OCI-LY1 (cell line): ENCODE results near the gene ACSS1.

Source experiments
- H2AFZ ChIP-seq: fragments of 200-600 bp; sonication (generic), shearing (Covaris generic); 2 replicates; pipeline ENCODE4 v1.6.0; 2014; ENCODE audit warnings: antibody characterized with exemption, mild to moderate bottlenecking, low read length
- H3F3A ChIP-seq: fragments of 200-600 bp; sonication (generic), shearing (Covaris generic); 2 replicates; pipeline ENCODE4 v1.6.0; 2014; ENCODE audit warnings: mild to moderate bottlenecking, antibody characterized with exemption, low read length, moderate library complexity; ENCODE audit not compliant: insufficient read depth
- H3K27ac ChIP-seq: fragments of 200-600 bp; sonication (generic); 2 replicates; pipeline ENCODE4 v1.5.1; 2014; ENCODE audit warnings: low read length, mixed run types, mild to moderate bottlenecking, low read depth; ENCODE audit not compliant: poor library complexity, severe bottlenecking
- H3K27me3 ChIP-seq: fragments of 200-600 bp; sonication (generic); 2 replicates; pipeline ENCODE4 v1.6.0; 2014; ENCODE audit warnings: antibody characterized with exemption, mild to moderate bottlenecking, low read length, moderate library complexity; ENCODE audit not compliant: insufficient read depth
- H3K36me3 ChIP-seq: fragments of 200-600 bp; sonication (generic); 2 replicates; pipeline ENCODE4 v1.6.1; 2014; ENCODE audit warnings: mild to moderate bottlenecking, antibody characterized with exemption, low read length, moderate library complexity, mixed read lengths; ENCODE audit not compliant: insufficient read depth
- H3K4me1 ChIP-seq: fragments of 200-600 bp; sonication (generic); 2 replicates; pipeline ENCODE4 v1.5.1; 2014; ENCODE audit warnings: mild to moderate bottlenecking, low read length, moderate library complexity; ENCODE audit not compliant: insufficient read depth, severe bottlenecking
- H3K4me2 ChIP-seq: fragments of 200-600 bp; sonication (generic), shearing (Covaris generic); 2 replicates; pipeline ENCODE4 v1.6.1; 2014; ENCODE audit warnings: low read length
- H3K4me3 ChIP-seq: fragments of 200-600 bp; sonication (generic); 2 replicates; pipeline ENCODE4 v1.5.1; 2014; ENCODE audit warnings: low read length, low read depth, mild to moderate bottlenecking, mixed read lengths; ENCODE audit not compliant: poor library complexity, severe bottlenecking
- H3K79me2 ChIP-seq: fragments of 200-600 bp; shearing (Covaris generic); 2 replicates; pipeline ENCODE4 v1.6.1; 2016; ENCODE audit warnings: mixed run types, low read length, mixed read lengths; ENCODE audit not compliant: insufficient read depth
- H3K9ac ChIP-seq: fragments of 200-600 bp; sonication (generic), shearing (Covaris generic); 2 replicates; pipeline ENCODE4 v1.6.1; 2014; ENCODE audit warnings: mild to moderate bottlenecking, low read length, mixed read lengths
- H3K9me2 ChIP-seq: fragments of 200-600 bp; sonication (generic), shearing (Covaris generic); 2 replicates; pipeline ENCODE4 v1.6.1; 2014; ENCODE audit warnings: low read depth, mild to moderate bottlenecking, low read length, mixed read lengths
- H3K9me3 ChIP-seq: fragments of 200-600 bp; shearing (Covaris generic); 2 replicates; pipeline ENCODE4 v1.6.1; 2014; ENCODE audit warnings: low read length, mixed read lengths
- H4K20me1 ChIP-seq: fragments of 200-600 bp; sonication (generic), shearing (Covaris generic); 2 replicates; pipeline ENCODE4 v1.6.0; 2016; ENCODE audit warnings: mild to moderate bottlenecking, low read length; ENCODE audit not compliant: insufficient read depth
- CTCF ChIP-seq: fragments of 200-600 bp; sonication (generic), shearing (Covaris generic); IDR thresholded peaks from 2 replicates; pipeline ENCODE4 v1.5.1; 2017; ENCODE audit warnings: mild to moderate bottlenecking, antibody characterized with exemption, low read length, moderate library complexity, mixed read lengths
- EZH2 ChIP-seq: fragments of 200-600 bp; sonication (generic), shearing (Covaris generic); IDR thresholded peaks from 2 replicates; pipeline ENCODE4 v1.8.0; 2017; ENCODE audit warnings: borderline replicate concordance, mixed run types, mild to moderate bottlenecking, antibody characterized with exemption, low read length, moderate library complexity, mixed read lengths

ACSS1 gene

GRCh38 chr20:24965065-24965919, 92.6 kb downstream of the ACSS1 start:
- Histone ChIP-seq H2AFZ (no peak overlapping the region), H3K9me2 (no peaks in the 10 kb centered on the region), H3K27me3 (no peaks in the 10 kb centered on the region), H3K4me3 (no peak overlapping the region), H3K36me3 (peaks cover 49% of the 10 kb centered on the region), H3K9ac (no peak overlapping the region), H3K4me1 (no peaks in the 10 kb centered on the region), H3K79me2 (no peaks in the 10 kb centered on the region), H3K27ac (no peak overlapping the region), H3K9me3 (no peaks in the 10 kb centered on the region), H3F3A (no peaks in the 10 kb centered on the region), H4K20me1 (no peaks in the 10 kb centered on the region), H3K4me2 (no peak overlapping the region)
- TF ChIP-seq EZH2, result no peak

DNA sequence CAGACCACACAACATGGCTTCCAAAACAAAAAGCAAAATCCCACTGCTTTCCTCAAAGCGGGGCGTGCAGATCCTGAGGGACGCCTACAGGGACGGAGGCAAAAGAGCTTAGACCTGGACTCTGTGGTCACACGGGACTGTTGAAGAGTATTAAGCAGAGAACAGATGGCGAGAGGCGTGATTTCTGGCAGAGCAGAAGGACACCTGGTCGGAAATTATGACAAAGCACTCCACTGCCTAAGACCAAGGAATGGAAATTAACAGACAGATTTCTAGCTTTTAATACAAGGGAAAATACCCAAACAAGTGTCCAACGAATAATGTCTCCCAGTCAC, 93.5 kb downstream of the ACSS1 start:
- Histone ChIP-seq H3K27me3 (no peaks in the 10 kb centered on the region), H3K36me3 (peaks cover 44% of the 10 kb centered on the region)
- no peak for TF ChIP-seq EZH2
- TF ChIP-seq CTCF, result no peak

DNA sequence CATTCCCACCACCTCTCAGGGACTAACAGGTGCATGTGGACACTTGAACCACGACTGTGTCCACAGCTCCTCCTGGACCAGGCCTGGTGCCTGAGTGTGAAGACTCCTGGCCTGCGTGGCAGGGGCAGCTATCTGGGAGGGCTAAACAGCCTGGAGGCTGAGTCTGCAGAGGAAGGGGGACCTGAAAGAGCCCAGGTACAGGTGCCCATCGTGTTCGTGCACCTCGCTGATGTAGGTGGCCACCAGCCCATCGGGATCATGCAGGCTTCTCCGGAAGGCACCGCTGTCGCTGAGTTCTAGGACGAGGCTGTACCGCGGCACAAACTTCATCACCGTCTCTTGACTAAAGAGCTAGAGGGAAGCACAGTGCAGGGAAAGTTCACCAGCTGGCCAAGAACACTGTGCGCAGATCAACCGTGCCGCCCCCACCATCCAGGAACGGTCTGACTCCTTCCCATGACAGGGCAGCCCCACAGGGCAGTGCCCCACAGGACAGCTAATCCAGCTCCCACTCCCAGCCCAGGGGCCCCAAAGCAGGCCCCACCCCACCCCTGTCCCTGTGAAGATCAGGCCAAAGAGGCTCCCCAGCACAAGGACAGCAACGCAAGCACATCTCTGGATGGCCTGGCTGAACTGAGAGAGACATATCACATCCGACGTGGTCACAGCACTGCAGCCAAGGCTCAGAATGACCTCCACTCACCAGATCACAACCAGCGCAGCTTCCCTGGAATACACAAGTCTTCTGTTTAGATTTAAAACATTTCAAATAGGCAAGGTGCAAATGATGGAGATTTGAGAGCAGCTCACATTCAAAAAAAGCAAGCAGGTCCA, 94.0 kb downstream of the ACSS1 start:
- Histone ChIP-seq H3K4me2 (no peak overlapping the region), H4K20me1 (no peaks in the 10 kb centered on the region), H3K27ac (no peak overlapping the region), H3K4me3 (no peak overlapping the region), H3K4me1 (no peaks in the 10 kb centered on the region), H3K9ac (no peak overlapping the region), H3F3A (no peaks in the 10 kb centered on the region), H3K79me2 (no peaks in the 10 kb centered on the region), H3K36me3 (peaks cover 41% of the 10 kb centered on the region), H3K9me2 (no peaks in the 10 kb centered on the region), H2AFZ (no peak overlapping the region), H3K9me3 (no peaks in the 10 kb centered on the region), H3K27me3 (no peaks in the 10 kb centered on the region)
- TF ChIP-seq CTCF (no peak), EZH2 (no peak)

More for the DNA sequence above, 93.5 kb downstream of the ACSS1 start:
- Histone ChIP-seq H4K20me1 (no peaks in the 10 kb centered on the region), H3K27ac (no peak overlapping the region), H3K4me3 (no peak overlapping the region), H3K9me2 (no peaks in the 10 kb centered on the region), H3F3A (no peaks in the 10 kb centered on the region), H3K4me2 (no peak overlapping the region), H3K9me3 (no peaks in the 10 kb centered on the region), H3K9ac (no peak overlapping the region), H2AFZ (no peak overlapping the region), H3K79me2 (no peaks in the 10 kb centered on the region), H3K4me1 (no peaks in the 10 kb centered on the region)
